Liver (tissue), 9 donors: ENCODE measurements around the gene EXPH5. TPM values are rescaled to one million over a fixed set of nuclear protein-coding genes. Genes with fewer than 3 reads are reported as not detected.

Source experiments
- DNase-seq: peaks from one replicate; pipeline ENCODE4 v3.0.0-alpha.2; 2017; ENCODE audit warnings: low spot score
- H3K27ac ChIP-seq, 2 donors: one replicate each; pipeline ENCODE4 v1.7.0; 2013; ENCODE audit warnings: inconsistent platforms in 2 of 2, low read length in 2 of 2, control low read depth in 1 of 2, low read depth in 1 of 2, mild to moderate bottlenecking in 1 of 2
- H3K27me3 ChIP-seq, 4 donors: one replicate each; pipeline versions ENCODE4 v1.6.1 to v1.7.0; 2013; ENCODE audit warnings: low read length in 3 of 4, inconsistent platforms in 1 of 4, mild to moderate bottlenecking in 1 of 4, moderate library complexity in 1 of 4; ENCODE audit not compliant: control insufficient read depth in 4 of 4, insufficient read depth in 4 of 4
- H3K36me3 ChIP-seq, 4 donors: one replicate each; pipeline versions ENCODE4 v1.6.1 to v1.7.0; 2013; ENCODE audit warnings: low read length in 3 of 4, mild to moderate bottlenecking in 3 of 4, low read depth in 1 of 4, moderate library complexity in 1 of 4; ENCODE audit not compliant: control insufficient read depth in 4 of 4, insufficient read depth in 3 of 4
- H3K4me1 ChIP-seq, 4 donors: one replicate each; pipeline versions ENCODE4 v1.6.1 to v1.7.0; 2013; ENCODE audit warnings: low read length in 3 of 4, mild to moderate bottlenecking in 3 of 4, moderate library complexity in 1 of 4; ENCODE audit not compliant: control insufficient read depth in 4 of 4, insufficient read depth in 4 of 4
- H3K4me3 ChIP-seq, 3 donors: one replicate each; pipeline versions ENCODE4 v1.6.1 to v1.7.0; 2013; ENCODE audit warnings: low read length in 3 of 3, control low read depth in 1 of 3, low read depth in 1 of 3, mild to moderate bottlenecking in 1 of 3
- H3K9ac ChIP-seq, 2 donors: one replicate each; pipeline ENCODE4 v1.7.0; 2013; ENCODE audit warnings: low read length in 2 of 2, mild to moderate bottlenecking in 2 of 2, moderate library complexity in 2 of 2, control low read depth in 1 of 2, low read depth in 1 of 2
- H3K9me3 ChIP-seq, 4 donors: one replicate each; pipeline versions ENCODE4 v1.6.1 to v1.7.0; 2013; ENCODE audit warnings: low read length in 3 of 4; ENCODE audit not compliant: control insufficient read depth in 4 of 4
- ATF3 ChIP-seq: IDR thresholded peaks from 2 replicates; pipeline ENCODE4 v1.6.1; 2016; ENCODE audit warnings: antibody characterized with exemption
- CTCF ChIP-seq: fragments of 150-350 bp; IDR thresholded peaks from 2 replicates; pipeline ENCODE4 v1.5.1; 2017; ENCODE audit warnings: improper control_type of control experiment, low read depth, low read length; ENCODE audit not compliant: missing input control
- EGR1 ChIP-seq, 2 donors: IDR thresholded peaks; 2 replicates each; pipeline ENCODE4 v1.6.1; 2016 to 2018; ENCODE audit warnings: antibody characterized with exemption in 2 of 2, low read depth in 2 of 2
- FOXA2 ChIP-seq: IDR thresholded peaks from 2 replicates; pipeline ENCODE4 v1.6.1; 2016; ENCODE audit warnings: antibody characterized with exemption
- GABPA ChIP-seq, 2 donors: IDR thresholded peaks in 1 of 2; conservative IDR thresholded peaks in 1 of 2; 2 replicates each; pipeline ENCODE4 v1.6.1; 2016; ENCODE audit warnings: antibody characterized with exemption in 2 of 2, mild to moderate bottlenecking in 1 of 2, moderate library complexity in 1 of 2
- HNF4G ChIP-seq: IDR thresholded peaks from 2 replicates; pipeline ENCODE4 v1.6.1; 2016; ENCODE audit warnings: antibody characterized with exemption
- JUND ChIP-seq, 2 donors: IDR thresholded peaks; 2 replicates each; pipeline ENCODE4 v1.6.1; 2016; ENCODE audit warnings: antibody characterized with exemption in 2 of 2
- MAX ChIP-seq: IDR thresholded peaks from 2 replicates; pipeline ENCODE4 v1.6.1; 2016; ENCODE audit warnings: antibody characterized with exemption
- NR2F2 ChIP-seq: IDR thresholded peaks from 2 replicates; pipeline ENCODE4 v1.6.1; 2016; ENCODE audit warnings: antibody characterized with exemption
- RAD21 ChIP-seq, 2 donors: IDR thresholded peaks; 2 replicates each; pipeline ENCODE4 v1.6.1; 2016; ENCODE audit warnings: antibody characterized with exemption in 2 of 2, mild to moderate bottlenecking in 2 of 2
- REST ChIP-seq: IDR thresholded peaks from 2 replicates; pipeline ENCODE4 v1.6.1; 2016; ENCODE audit warnings: antibody characterized with exemption, mild to moderate bottlenecking
- RXRA ChIP-seq, 2 donors: IDR thresholded peaks; 2 replicates each; pipeline ENCODE4 v1.6.1; 2017 to 2018; ENCODE audit warnings: antibody characterized with exemption in 2 of 2, mild to moderate bottlenecking in 1 of 2
- SP1 ChIP-seq: IDR thresholded peaks from 2 replicates; pipeline ENCODE4 v1.6.1; 2018; ENCODE audit warnings: antibody characterized with exemption, mild to moderate bottlenecking
- TAF1 ChIP-seq: conservative IDR thresholded peaks from 2 replicates; pipeline ENCODE4 v1.6.1; 2016; ENCODE audit warnings: antibody characterized with exemption, mild to moderate bottlenecking
- YY1 ChIP-seq: IDR thresholded peaks from 2 replicates; pipeline ENCODE4 v1.6.1; 2016; ENCODE audit warnings: antibody characterized with exemption, mild to moderate bottlenecking
- ZBTB33 ChIP-seq: IDR thresholded peaks from 2 replicates; pipeline ENCODE4 v1.6.1; 2016; ENCODE audit warnings: antibody characterized with exemption
- WGBS: extraction: QIAGEN DNeasy Blood & Tissue Kit; methylation state at CpG from one replicate; pipeline ENCODE4 v1.1.7; 2013; 5-methylcytosine and 5-hydroxymethylcytosine counted together
- polyA plus RNA-seq, 2 donors: library from polyadenylated mRNA; stranded (reverse) in 1 of 2; unstranded in 1 of 2; fragments of 200-250 nt in 1 of 2; fragments of >200 nt in 1 of 2; fragmentation: Nextera tagmentation in 1 of 2; extraction: Ambion mirVana in 1 of 2; gene quantifications; one replicate each; pipeline versions ENCODE4 v1.2.1 to v1.2.3, GENCODE V29; 2013 to 2015
- total RNA-seq, 2 donors: library from RNA; depleted of rRNA; stranded (reverse); fragments of >200 nt; gene quantifications; one replicate each; pipeline ENCODE4 v1.2.3, GENCODE V29; 2014
- donor health status: healthy.
- donor health status: healthy.
- donor health status: healthy.
- donor health status: healthy.
- donor health status: healthy.

EXPH5 gene
- total and polyA plus RNA-seq, 4 donors = 0.47 to 6.1 (median 1.5) TPM

- no peaks in the 10 kb centered on the region for H3K4me1 ChIP-seq
- H3K27ac ChIP-seq = no peak overlapping the region
- peaks cover 2 to 28% (median 17%) of the 10 kb centered on the region in 4 donors for H3K36me3 ChIP-seq
- no peak for TF ChIP-seq MAX
- no peak for TF ChIP-seq SP1
- no peak for TF ChIP-seq ZBTB33
- no peak for TF ChIP-seq HNF4G
- TF ChIP-seq REST = no peak
- no peak for TF ChIP-seq GABPA (IDR thresholded peaks at IDR 0.05 in 1 of 2, conservative IDR thresholded peaks at IDR 0.05 in 1 of 2)
- no peak for TF ChIP-seq EGR1 (IDR thresholded peaks at IDR 0.05; ENCODE audit: low read depth in 2 of 2)
- no peak for TF ChIP-seq RXRA (IDR thresholded peaks at IDR 0.05)
- no peak for TF ChIP-seq ATF3
- TF ChIP-seq RAD21 (IDR thresholded peaks at IDR 0.05) = no peak
- H3K4me3 ChIP-seq = no peak overlapping the region
- no peaks in the 10 kb centered on the region for H3K9me3 ChIP-seq
- no peak overlapping the region for H3K9ac ChIP-seq
- DNase-seq = no peak
- no peaks in the 10 kb centered on the region for H3K27me3 ChIP-seq
- 95% methylated on average over 2 of the region's 2 CpGs for WGBS
Observed at GRCh38 chr11:108511851-108512474, 81.6 kb downstream of the EXPH5 start.

GRCh38 chr11:108508653-108509593 is 84.6 kb downstream of the EXPH5 start:
- H3K27me3 ChIP-seq = no peaks in the 10 kb centered on the region
- H3K36me3 ChIP-seq = peaks cover 2 to 20% (median 9%) of the 10 kb centered on the region in 4 donors
- H3K27ac ChIP-seq = no peak overlapping the region
- no peak for TF ChIP-seq RXRA (IDR thresholded peaks at IDR 0.05)
- no peak for TF ChIP-seq NR2F2
- no peak for TF ChIP-seq CTCF
- no peak for TF ChIP-seq ZBTB33
- no peak for TF ChIP-seq MAX
- TF ChIP-seq HNF4G = no peak
- TF ChIP-seq FOXA2 = no peak
- no peak for TF ChIP-seq RAD21 (IDR thresholded peaks at IDR 0.05)
- no peak for TF ChIP-seq SP1
- TF ChIP-seq TAF1 = no peak
- no peak for TF ChIP-seq YY1
- no peak for TF ChIP-seq JUND (IDR thresholded peaks at IDR 0.05)
- no peak for DNase-seq
- WGBS = 73% methylated on average over 3 of the region's 3 CpGs
- no peaks in the 10 kb centered on the region for H3K9me3 ChIP-seq
- no peaks in the 10 kb centered on the region for H3K4me1 ChIP-seq
- H3K4me3 ChIP-seq = no peak overlapping the region
- H3K9ac ChIP-seq = no peak overlapping the region
